Activated CD4-positive, alpha-beta T cell treated with anti-CD3 and anti-CD28 coated beads, Interleukin-2, amount 10 ng/mL, durations not matched to agents 7 days and 5 days (primary cell): ENCODE results near the gene FOXD2. TPM values are rescaled to one million over a fixed set of nuclear protein-coding genes. Genes with fewer than 3 reads are reported as not detected.
A peak's percentile ranks its signal among the peaks of the same experiment; 100 is the strongest.
"Not testable (repeated sequence)": the region's sequence is repeated elsewhere in the genome, so short reads cannot be mapped to it uniquely, and the experiment has no call there.

Experiments
- CTCF ChIA-PET: fragments of 350-600 bp; sonication (Branson Sonifier 250); formaldehyde crosslinking; loops from one replicate; lab custom pipeline; 2021; ENCODE audit warnings: antibody characterized with exemption; lab: Charles Lee
- POLR2A ChIA-PET: fragments of 350-600 bp; sonication (Branson Sonifier 250); formaldehyde crosslinking; loops from one replicate; lab custom pipeline; 2021; ENCODE audit warnings: antibody characterized with exemption; lab: Charles Lee
- DNase-seq: peaks from one replicate; pipeline ENCODE4 v3.0.0-alpha.2; 2020
- H3K27ac Mint-ChIP-seq: one replicate; pipeline ENCODE4 v1.8.0; 2021; ENCODE audit warnings: mild to moderate bottlenecking, moderate library complexity, mixed read lengths
- H3K27me3 Mint-ChIP-seq: one replicate; pipeline ENCODE4 v1.8.0; 2021; ENCODE audit warnings: mixed read lengths
- H3K36me3 Mint-ChIP-seq: one replicate; pipeline ENCODE4 v1.8.0; 2021; ENCODE audit warnings: low read depth, mixed read lengths
- H3K4me1 Mint-ChIP-seq: one replicate; pipeline ENCODE4 v1.8.0; 2021; ENCODE audit warnings: mixed read lengths
- H3K4me3 Mint-ChIP-seq: one replicate; pipeline ENCODE4 v1.8.0; 2021; ENCODE audit warnings: mild to moderate bottlenecking, moderate library complexity, mixed read lengths
- H3K9me3 Mint-ChIP-seq: one replicate; pipeline ENCODE4 v1.8.0; 2021; ENCODE audit warnings: mixed read lengths
- total RNA-seq, 2 experiments: library from RNA; stranded (reverse); gene quantifications; one replicate each; pipeline ENCODE4 v1.2.3, GENCODE V29; 2021

The FOXD2 gene
- total RNA-seq, 2 experiments from 2014 or later = 0.15 to 0.20 TPM

GRCh38 chr1:47444297-47444561 lies 6.4 kb downstream of the FOXD2 start:
- Mint-ChIP-seq H3K4me3 (peak overlapping the region; percentile 35), H3K9me3 (no peaks in the 10 kb centered on the region), H3K27ac (peak overlapping the region; percentile 69), H3K27me3 (peaks cover 15% of the 10 kb centered on the region), H3K4me1 (peaks cover 20% of the 10 kb centered on the region), H3K36me3 (no peaks in the 10 kb centered on the region)
- no peak for DNase-seq
- ChIA-PET POLR2A (no interaction called here), CTCF (interaction anchor here (0.7 to 1.1 kb wide), 3 partner anchors 8 to 59 kb away, joined by 4 to 5 read pairs (median 5); no protein-coding TSS in a partner anchor)

- peaks cover 18% of the 10 kb centered on the region for H3K27me3 Mint-ChIP-seq
- H3K9me3 Mint-ChIP-seq = no peaks in the 10 kb centered on the region
- CTCF ChIA-PET = interaction anchor here (0.7 to 1.1 kb wide), 3 partner anchors 9 to 60 kb away, joined by 4 to 5 read pairs (median 5); no protein-coding TSS in a partner anchor
- DNase-seq = peak; percentile 20
- POLR2A ChIA-PET = no interaction called here
- H3K4me1 Mint-ChIP-seq = peaks cover 18% of the 10 kb centered on the region
- H3K27ac Mint-ChIP-seq = peak overlapping the region; percentile 69
- peak overlapping the region; percentile 35 for H3K4me3 Mint-ChIP-seq
- H3K36me3 Mint-ChIP-seq = no peaks in the 10 kb centered on the region
Measured at GRCh38 chr1:47444562-47445465, 7.0 kb downstream of the FOXD2 start.

DNA sequence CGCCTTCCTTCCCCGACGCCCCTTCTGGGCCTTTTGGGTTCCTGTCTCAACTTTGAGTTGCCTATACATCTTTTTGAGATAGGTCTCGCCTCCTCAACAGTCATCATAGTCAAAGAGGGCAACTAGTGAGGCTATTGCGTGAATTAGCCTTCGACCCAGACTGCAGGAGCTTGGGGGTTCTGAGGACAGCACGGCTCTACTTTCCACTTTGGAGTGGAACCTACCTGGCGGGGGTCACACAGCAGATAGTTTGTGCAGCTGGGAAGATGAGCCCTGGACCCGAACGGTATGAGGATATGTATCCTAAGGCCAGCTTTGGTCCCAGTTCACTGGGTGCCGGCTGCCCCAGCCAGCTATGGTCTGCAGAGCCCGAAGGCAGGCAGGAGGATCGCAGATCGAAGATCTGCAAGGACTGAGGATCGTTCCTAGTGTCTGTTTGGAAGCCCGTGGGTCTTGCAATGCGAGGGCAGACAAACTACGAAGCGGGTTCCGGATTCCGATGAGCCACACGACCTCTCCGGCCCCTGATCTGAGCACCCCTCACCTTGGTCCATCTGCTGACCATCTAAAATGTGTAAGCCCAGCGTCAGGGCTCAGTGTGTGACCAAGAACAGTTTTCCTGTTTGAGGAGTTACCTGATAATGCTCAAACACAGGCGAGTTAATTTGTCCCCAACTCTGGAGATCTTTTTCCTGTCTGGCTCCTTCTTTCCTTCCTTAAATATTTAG lies 8.1 kb downstream of the FOXD2 start:
- Mint-ChIP-seq H3K9me3 (no peaks in the 10 kb centered on the region), H3K4me1 (peaks cover 18% of the 10 kb centered on the region), H3K27me3 (peaks cover 29% of the 10 kb centered on the region), H3K4me3 (peak overlapping the region; percentile 22), H3K27ac (no peak overlapping the region), H3K36me3 (no peaks in the 10 kb centered on the region)
- DNase-seq = no peak
- ChIA-PET POLR2A (no interaction called here), CTCF (interaction anchor here (0.8 to 1.3 kb wide), 2 partner anchors 9 to 14 kb away, joined by 3 to 5 read pairs; no protein-coding TSS in a partner anchor)

- CTCF ChIA-PET = interaction anchor here (1.8 to 4.1 kb wide), 2 partner anchors 7 to 11 kb away, joined by 8 to 32 read pairs; partner anchors contain the start of gene FOXD2
Measured at GRCh38 chr1:47448462-47449222, 10.8 kb downstream of the FOXD2 start.

GRCh38 chr1:47449822-47450552 lies 12.1 kb downstream of the FOXD2 start:
- Mint-ChIP-seq H3K36me3 (no peaks in the 10 kb centered on the region), H3K4me1 (peaks cover 6% of the 10 kb centered on the region), H3K27ac (no peak overlapping the region), H3K4me3 (no peak overlapping the region), H3K9me3 (no peaks in the 10 kb centered on the region), H3K27me3 (peaks cover 40% of the 10 kb centered on the region)
- POLR2A ChIA-PET = no interaction called here
- DNase-seq = no peak
- CTCF ChIA-PET = interaction anchor here (1.0 to 4.1 kb wide), 4 partner anchors 9 to 260 kb away, joined by 3 to 32 read pairs (median 6); partner anchors contain the start of gene FOXD2

More at GRCh38 chr1:47448462-47449222, 10.8 kb downstream of the FOXD2 start:
- Mint-ChIP-seq H3K4me1 (peaks cover 15% of the 10 kb centered on the region), H3K9me3 (no peaks in the 10 kb centered on the region), H3K27ac (no peak overlapping the region), H3K4me3 (no peak overlapping the region), H3K36me3 (no peaks in the 10 kb centered on the region), H3K27me3 (peaks cover 40% of the 10 kb centered on the region)
- POLR2A ChIA-PET = no interaction called here
- DNase-seq = no peak

DNA sequence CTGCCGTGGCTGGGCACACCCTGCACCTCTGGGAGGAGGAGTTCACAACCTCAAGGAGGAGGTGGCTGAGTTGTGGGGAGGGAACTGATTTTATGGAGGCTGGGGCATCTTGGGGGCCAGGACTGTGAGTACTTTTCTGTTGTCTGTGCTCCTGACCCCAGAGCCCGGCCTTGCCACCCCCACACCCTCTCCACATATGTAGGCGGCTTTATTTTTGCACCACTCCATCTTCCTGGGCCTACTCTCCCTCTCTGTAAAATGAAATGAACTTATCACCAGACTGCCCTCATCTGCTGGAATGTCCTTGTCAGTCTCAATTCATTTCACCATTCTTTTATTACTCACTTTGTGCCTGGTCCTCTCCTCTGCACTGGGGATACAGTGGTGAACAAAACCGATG lies 12.8 kb downstream of the FOXD2 start:
- Mint-ChIP-seq H3K4me1 (peaks cover 2% of the 10 kb centered on the region), H3K27ac (no peak overlapping the region), H3K9me3 (no peaks in the 10 kb centered on the region), H3K36me3 (no peaks in the 10 kb centered on the region), H3K27me3 (peaks cover 40% of the 10 kb centered on the region), H3K4me3 (no peak overlapping the region)
- POLR2A ChIA-PET = no interaction called here
- DNase-seq = no peak
- CTCF ChIA-PET = interaction anchor here (1.0 to 4.1 kb wide), 4 partner anchors 9 to 259 kb away, joined by 3 to 32 read pairs (median 6); partner anchors contain the start of gene FOXD2

GRCh38 chr1:47452426-47452825 lies 14.6 kb downstream of the FOXD2 start:
- peaks cover 41% of the 10 kb centered on the region for H3K27me3 Mint-ChIP-seq
- H3K4me3 Mint-ChIP-seq = no peak overlapping the region
- ChIA-PET CTCF (interaction anchor here (1.4 to 2.1 kb wide), 2 partner anchors 11 to 14 kb away, joined by 3 to 11 read pairs; partner anchors contain the start of gene FOXD2), POLR2A (no interaction called here)
- DNase-seq = no peak
- H3K27ac Mint-ChIP-seq = no peak overlapping the region
- H3K36me3 Mint-ChIP-seq = no peaks in the 10 kb centered on the region
- no peaks in the 10 kb centered on the region for H3K9me3 Mint-ChIP-seq
- H3K4me1 Mint-ChIP-seq = no peaks in the 10 kb centered on the region

DNA sequence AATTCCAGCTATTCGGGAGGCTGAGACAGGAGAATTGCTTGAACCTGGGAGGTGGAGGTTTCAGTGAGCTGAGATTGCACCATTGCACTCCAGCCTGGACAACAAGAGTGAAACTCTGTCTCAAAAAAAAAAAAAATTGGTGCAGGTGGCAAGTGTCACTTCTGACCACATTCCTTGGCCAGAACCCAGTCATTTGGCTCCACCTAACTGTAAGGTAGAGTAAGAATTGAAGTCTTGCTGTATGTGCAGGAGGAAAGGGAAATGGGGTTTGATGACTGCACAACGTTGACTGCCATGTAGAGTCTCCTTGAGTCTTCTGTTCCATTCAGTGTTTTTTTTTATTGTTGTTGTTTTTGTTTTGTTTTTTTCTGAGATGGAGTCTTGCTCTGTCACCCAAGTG lies 16.1 kb downstream of the FOXD2 start:
- CTCF ChIA-PET = interaction anchor here (2.1 kb wide), 1 partner anchor 16 kb away, joined by 11 read pairs; the partner anchor contains the start of gene FOXD2
- DNase-seq, H3K4me3 Mint-ChIP-seq, H3K36me3 Mint-ChIP-seq, POLR2A ChIA-PET, H3K4me1 Mint-ChIP-seq, H3K9me3 Mint-ChIP-seq, H3K27ac Mint-ChIP-seq: not testable (repeated sequence)
- H3K27me3 Mint-ChIP-seq = peaks cover 37% of the 10 kb centered on the region

DNA sequence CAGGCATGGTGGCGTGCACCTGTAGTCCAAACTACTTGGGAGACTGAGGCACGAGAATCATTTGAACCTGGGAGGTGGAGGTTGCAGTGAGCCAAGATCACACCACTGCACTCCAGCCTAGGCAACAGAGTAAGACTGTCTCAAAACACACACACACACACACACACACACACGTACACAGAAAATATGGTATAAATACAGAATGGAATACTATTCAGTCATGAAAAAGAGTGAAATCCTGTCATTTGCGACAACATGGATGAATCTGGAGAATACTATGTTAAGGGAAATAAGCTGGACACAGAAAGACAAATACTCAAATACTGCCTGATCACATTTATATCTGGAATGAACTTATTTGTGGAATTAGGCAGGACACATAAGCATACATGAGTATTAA lies 18.4 kb downstream of the FOXD2 start:
- ChIA-PET CTCF (no interaction called here), POLR2A (no interaction called here)
- Mint-ChIP-seq H3K36me3 (no peaks in the 10 kb centered on the region), H3K4me1 (no peaks in the 10 kb centered on the region), H3K27ac (no peak overlapping the region), H3K9me3 (no peaks in the 10 kb centered on the region), H3K4me3 (no peak overlapping the region), H3K27me3 (peaks cover 38% of the 10 kb centered on the region)
- DNase-seq = no peak

GRCh38 chr1:47457547-47457946 lies 19.7 kb downstream of the FOXD2 start:
- H3K27me3 Mint-ChIP-seq = peaks cover 42% of the 10 kb centered on the region

DNA sequence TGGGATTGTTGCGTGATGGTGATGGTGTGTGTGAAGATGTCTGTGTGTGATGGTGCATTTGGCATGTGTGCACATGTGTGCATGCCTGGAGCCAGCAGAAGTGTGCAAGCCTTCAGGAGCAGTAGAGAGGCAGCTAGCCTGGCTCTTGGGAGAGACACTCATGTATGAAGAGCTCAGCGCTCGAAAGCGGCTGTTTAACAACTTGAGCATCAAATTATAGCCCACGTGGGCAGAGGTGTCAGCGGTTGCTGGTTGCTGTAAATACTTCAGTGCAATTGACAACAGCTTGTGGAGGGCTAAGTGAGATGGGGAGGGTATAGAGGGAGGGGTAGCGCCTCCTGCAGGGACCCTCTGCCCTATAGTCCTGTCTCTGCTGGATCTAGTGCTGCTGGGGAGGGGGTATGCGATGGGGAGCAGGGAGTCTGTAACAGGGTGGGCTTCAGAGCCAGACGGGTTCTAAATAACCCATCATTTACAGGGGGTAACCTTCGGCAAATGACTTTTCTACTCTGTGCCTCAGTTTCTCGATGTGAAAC lies 21.5 kb downstream of the FOXD2 start:
- H3K27me3 Mint-ChIP-seq = peaks cover 49% of the 10 kb centered on the region
- no peaks in the 10 kb centered on the region for H3K36me3 Mint-ChIP-seq
- H3K4me3 Mint-ChIP-seq = no peak overlapping the region
- H3K27ac Mint-ChIP-seq = no peak overlapping the region
- no peaks in the 10 kb centered on the region for H3K9me3 Mint-ChIP-seq
- CTCF ChIA-PET = interaction anchor here (1.1 kb wide), 1 partner anchor 22 kb away, joined by 3 read pairs; no protein-coding TSS in a partner anchor
- no peak for DNase-seq
- POLR2A ChIA-PET = no interaction called here
- no peaks in the 10 kb centered on the region for H3K4me1 Mint-ChIP-seq

More at GRCh38 chr1:47457547-47457946, 19.7 kb downstream of the FOXD2 start:
- H3K4me1 Mint-ChIP-seq, H3K36me3 Mint-ChIP-seq, CTCF ChIA-PET, H3K27ac Mint-ChIP-seq, POLR2A ChIA-PET, DNase-seq, H3K9me3 Mint-ChIP-seq, H3K4me3 Mint-ChIP-seq: not testable (repeated sequence)
